HG02981 (cell line): Measurements from ENCODE around the gene NHLRC2.

Source experiments
- ATAC-seq: cut with Tn5 transposase; IDR thresholded peaks from one replicate; pipeline ENCODE4 v1.9.1; 2021; ENCODE audit warnings: mild to moderate bottlenecking, moderate library complexity; ENCODE audit not compliant: unreplicated experiment

Gene NHLRC2

GRCh38 chr10:113907166-113907565 is 52.7 kb downstream of the NHLRC2 start:
- ATAC-seq, result no peak

GRCh38 chr10:113908236-113908635 is 53.8 kb downstream of the NHLRC2 start:
- ATAC-seq, result no peak

- no peak for ATAC-seq
Observed at GRCh38 chr10:113911113-113911512, 56.7 kb downstream of the NHLRC2 start.

- ATAC-seq, result no peak
Observed at GRCh38 chr10:113911839-113912238, 57.4 kb downstream of the NHLRC2 start.

- no peak for ATAC-seq
Observed at GRCh38 chr10:113912582-113912981, 58.1 kb downstream of the NHLRC2 start.

- no peak for ATAC-seq
Observed at GRCh38 chr10:113914956-113915355, 60.5 kb downstream of the NHLRC2 start.

- no peak for ATAC-seq
Observed at GRCh38 chr10:113915540-113915939, 61.1 kb downstream of the NHLRC2 start.

GRCh38 chr10:113916053-113916452 is 61.6 kb downstream of the NHLRC2 start:
- no peak for ATAC-seq

- ATAC-seq, result no peak
Observed at GRCh38 chr10:113917636-113918035, 63.2 kb downstream of the NHLRC2 start.

- no peak for ATAC-seq
Observed at GRCh38 chr10:113920114-113920513, 65.7 kb downstream of the NHLRC2 start.

- ATAC-seq, result no peak
Observed at GRCh38 chr10:113920875-113921274, 66.4 kb downstream of the NHLRC2 start.

- no peak for ATAC-seq
Observed at GRCh38 chr10:113921561-113922370, 67.3 kb downstream of the NHLRC2 start.

- ATAC-seq, result no peak
Observed at GRCh38 chr10:113922787-113923570, 68.5 kb downstream of the NHLRC2 start.

GRCh38 chr10:113924186-113924585 is 69.7 kb downstream of the NHLRC2 start:
- ATAC-seq, result no peak

GRCh38 chr10:113924664-113925063 is 70.2 kb downstream of the NHLRC2 start:
- no peak for ATAC-seq

- no peak for ATAC-seq
Observed at GRCh38 chr10:113927440-113927839, 73.0 kb downstream of the NHLRC2 start.

GRCh38 chr10:113928830-113929229 is 74.4 kb downstream of the NHLRC2 start:
- no peak for ATAC-seq

GRCh38 chr10:113929522-113929921 is 75.1 kb downstream of the NHLRC2 start:
- ATAC-seq, result no peak

GRCh38 chr10:113930482-113931057 is 76.1 kb downstream of the NHLRC2 start:
- no peak for ATAC-seq

- ATAC-seq, result no peak
Observed at GRCh38 chr10:113932854-113933253, 78.4 kb downstream of the NHLRC2 start.

- no peak for ATAC-seq
Observed at GRCh38 chr10:113933894-113934532, 79.6 kb downstream of the NHLRC2 start.
